GF-D8 (cell line): Measurements from ENCODE around the gene KRTAP10-4.
"Not testable (repeated sequence)": the region's sequence is repeated elsewhere in the genome, so short reads cannot be mapped to it uniquely, and the experiment has no call there.

Experiments
- DNase-seq: peaks from one replicate; lab custom pipeline; 2025; lab: John Stamatoyannopoulos, UW

KRTAP10-4 gene

GRCh38 chr21:44557491-44558328 lies 15.8 kb upstream of the KRTAP10-4 start:
- no peak for DNase-seq

GRCh38 chr21:44558329-44558675 lies 15.2 kb upstream of the KRTAP10-4 start:
- DNase-seq, result not testable (repeated sequence)

GRCh38 chr21:44558695-44559094 lies 14.8 kb upstream of the KRTAP10-4 start, which contains the start of gene KRTAP10-3:
Gene KRTAP10-3 (minus strand): TSS chr21:44558795. CDS start chr21:44558715, 80 bp downstream.
- DNase-seq, result no peak

GRCh38 chr21:44564099-44564498 lies 9.4 kb upstream of the KRTAP10-4 start:
- DNase-seq, result no peak

GRCh38 chr21:44564886-44565598 lies 8.5 kb upstream of the KRTAP10-4 start:
- DNase-seq, result no peak

- peak; percentile 33 for DNase-seq
Measured at GRCh38 chr21:44566403-44566802, 7.1 kb upstream of the KRTAP10-4 start.

- no peak for DNase-seq
Measured at GRCh38 chr21:44567481-44568171, 5.9 kb upstream of the KRTAP10-4 start.

- DNase-seq, result no peak
Measured at GRCh38 chr21:44568261-44568660, 5.3 kb upstream of the KRTAP10-4 start.

- no peak for DNase-seq
Measured at GRCh38 chr21:44568667-44569556, 4.6 kb upstream of the KRTAP10-4 start.

- DNase-seq, result no peak
Measured at GRCh38 chr21:44569861-44570517, 3.5 kb upstream of the KRTAP10-4 start.

GRCh38 chr21:44571296-44571695 lies 2.2 kb upstream of the KRTAP10-4 start:
- DNase-seq, result no peak

- no peak for DNase-seq
Measured at GRCh38 chr21:44571844-44572782, 1.4 kb upstream of the KRTAP10-4 start.

- no peak for DNase-seq
Measured at GRCh38 chr21:44572959-44573583, 458 bp upstream of the KRTAP10-4 start.

- no peak for DNase-seq
Measured at GRCh38 chr21:44574457-44575306, 1.2 kb downstream of the KRTAP10-4 start.

GRCh38 chr21:44575307-44576024 lies 1.9 kb downstream of the KRTAP10-4 start:
- DNase-seq, result no peak

GRCh38 chr21:44576025-44576420 lies 2.5 kb downstream of the KRTAP10-4 start:
- DNase-seq, result no peak

- no peak for DNase-seq
Measured at GRCh38 chr21:44578371-44579055, 5.0 kb downstream of the KRTAP10-4 start.
